ENCODE results near the gene MAPK14.

Gene MAPK14

DNA sequence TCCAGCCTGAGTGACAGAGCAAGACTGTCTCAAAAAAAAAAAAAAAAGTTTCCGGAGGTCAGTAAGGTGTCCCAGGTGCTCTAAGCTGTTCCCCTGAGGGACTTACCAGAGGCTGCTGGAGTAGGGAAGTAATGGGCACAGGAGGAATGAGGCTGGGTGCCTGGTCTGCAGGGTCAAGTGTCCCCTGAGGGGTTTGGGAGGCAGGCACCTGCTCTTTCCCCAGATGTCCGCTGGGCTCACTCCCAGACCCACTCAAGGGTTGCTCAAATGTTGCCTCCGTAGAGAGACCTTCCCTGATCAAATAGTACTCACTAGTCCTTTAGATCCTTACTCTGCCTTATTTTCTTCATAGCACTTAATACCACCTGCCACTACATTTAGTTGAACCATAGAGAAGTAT is 97.3 kb downstream of the MAPK14 start:
- H3K4me3 ChIP-seq (replicated peaks; ENCODE audit: low read depth, low read length) = no peak overlapping the region
- TF ChIP-seq, protein P1, sequence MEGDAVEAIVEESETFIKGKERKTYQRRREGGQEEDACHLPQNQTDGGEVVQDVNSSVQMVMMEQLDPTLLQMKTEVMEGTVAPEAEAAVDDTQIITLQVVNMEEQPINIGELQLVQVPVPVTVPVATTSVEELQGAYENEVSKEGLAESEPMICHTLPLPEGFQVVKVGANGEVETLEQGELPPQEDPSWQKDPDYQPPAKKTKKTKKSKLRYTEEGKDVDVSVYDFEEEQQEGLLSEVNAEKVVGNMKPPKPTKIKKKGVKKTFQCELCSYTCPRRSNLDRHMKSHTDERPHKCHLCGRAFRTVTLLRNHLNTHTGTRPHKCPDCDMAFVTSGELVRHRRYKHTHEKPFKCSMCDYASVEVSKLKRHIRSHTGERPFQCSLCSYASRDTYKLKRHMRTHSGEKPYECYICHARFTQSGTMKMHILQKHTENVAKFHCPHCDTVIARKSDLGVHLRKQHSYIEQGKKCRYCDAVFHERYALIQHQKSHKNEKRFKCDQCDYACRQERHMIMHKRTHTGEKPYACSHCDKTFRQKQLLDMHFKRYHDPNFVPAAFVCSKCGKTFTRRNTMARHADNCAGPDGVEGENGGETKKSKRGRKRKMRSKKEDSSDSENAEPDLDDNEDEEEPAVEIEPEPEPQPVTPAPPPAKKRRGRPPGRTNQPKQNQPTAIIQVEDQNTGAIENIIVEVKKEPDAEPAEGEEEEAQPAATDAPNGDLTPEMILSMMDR (IDR thresholded peaks at IDR 0.05; ENCODE audit: low read length, missing control alignments) = no peak
- DNase-seq (ENCODE audit: low read depth) = no peak

DNA sequence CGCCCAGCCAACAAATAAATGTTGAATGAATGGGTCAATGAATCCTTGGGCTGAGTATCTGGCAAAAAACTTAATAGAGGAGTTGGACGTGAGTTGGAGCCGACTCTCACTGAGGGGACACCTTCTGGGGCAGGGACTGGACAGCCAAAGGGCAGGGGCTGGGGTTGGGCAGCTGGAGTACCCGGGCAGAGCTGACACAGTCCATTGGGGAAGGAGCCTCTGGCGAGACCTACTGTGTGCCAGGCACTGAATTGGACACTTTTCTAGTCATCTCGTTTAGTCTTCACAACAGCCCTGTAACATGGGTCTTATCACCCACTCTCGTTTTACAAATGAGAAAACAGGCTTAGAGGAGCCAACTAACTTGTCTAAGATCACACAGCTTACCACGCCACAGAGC is 98.0 kb downstream of the MAPK14 start:
- no peak for DNase-seq (ENCODE audit: low read depth)
- TF ChIP-seq, protein P1 (IDR thresholded peaks at IDR 0.05; ENCODE audit: low read length, missing control alignments) = no peak

DNA sequence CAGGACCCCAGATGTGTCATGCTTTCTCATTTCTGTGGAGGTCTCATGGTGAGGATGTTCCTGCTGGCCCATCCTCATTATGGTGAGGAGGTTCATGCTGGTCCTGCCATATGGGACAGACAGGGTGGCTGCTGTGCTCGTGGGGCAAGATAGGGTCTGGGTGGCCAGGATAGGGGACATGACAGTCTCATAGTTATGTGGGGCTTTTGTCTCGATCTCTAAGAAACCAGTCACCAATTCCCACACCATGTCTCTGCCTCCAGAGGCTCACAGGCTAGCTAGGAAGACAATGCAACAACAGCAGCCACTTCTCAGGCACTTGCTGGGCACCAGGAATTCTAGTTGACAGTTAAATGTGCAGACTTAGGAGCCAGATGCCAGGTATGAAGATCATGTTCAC is 98.5 kb downstream of the MAPK14 start:
- TF ChIP-seq, protein P1 (IDR thresholded peaks at IDR 0.05; ENCODE audit: low read length, missing control alignments) = no peak
- no peak for DNase-seq (ENCODE audit: low read depth)
- H3K4me3 ChIP-seq (replicated peaks; ENCODE audit: low read depth, low read length) = no peak overlapping the region

More for the DNA sequence above, 98.0 kb downstream of the MAPK14 start:
- no peak overlapping the region for H3K4me3 ChIP-seq (replicated peaks; ENCODE audit: low read depth, low read length)

DNA sequence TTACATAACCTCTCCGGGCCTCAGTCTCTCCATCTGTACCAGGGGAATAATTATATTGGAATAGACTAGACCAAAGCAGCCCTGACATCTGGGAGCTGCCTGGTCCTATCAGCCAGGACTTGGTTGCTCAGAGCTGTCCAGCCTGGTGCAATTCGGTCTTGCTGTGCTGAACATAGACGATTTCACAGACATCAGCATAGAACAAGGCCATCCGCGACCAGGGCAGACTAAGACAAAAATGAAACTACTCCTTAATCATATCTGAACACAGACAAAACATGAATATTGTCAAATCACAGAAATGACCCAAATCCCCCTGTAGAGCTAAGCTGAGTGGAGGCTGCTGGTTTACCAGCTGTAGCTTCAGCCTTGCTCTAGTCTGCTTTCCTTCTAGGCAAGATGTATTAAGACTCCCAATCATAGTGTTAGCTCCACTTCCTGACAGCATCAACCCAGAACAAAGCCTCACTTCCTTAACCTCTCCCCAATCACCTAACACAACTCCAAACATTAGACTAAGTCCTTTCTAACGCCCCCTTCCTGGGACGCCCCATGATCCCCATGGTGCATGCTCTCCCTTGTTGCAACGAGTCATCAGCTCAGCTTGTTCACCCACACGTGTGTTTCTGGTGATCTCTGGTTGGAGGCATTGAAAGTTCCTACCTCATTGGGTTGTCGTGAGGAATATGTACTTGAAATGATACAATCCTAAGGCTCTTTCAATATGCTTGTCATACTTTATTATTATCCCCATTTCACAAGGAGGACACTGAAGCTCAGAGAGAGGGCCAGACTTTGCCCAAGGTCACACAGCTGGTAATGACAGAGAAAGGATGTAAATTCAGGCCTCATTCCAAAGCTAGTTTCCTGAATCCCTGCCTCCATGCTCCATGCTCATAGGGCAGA is 99.2 kb downstream of the MAPK14 start:
- peak; percentile 54 for DNase-seq (ENCODE audit: low read depth)
- no peak overlapping the region for H3K4me3 ChIP-seq (replicated peaks; ENCODE audit: low read depth, low read length)
- TF ChIP-seq, protein P1 (IDR thresholded peaks at IDR 0.05; ENCODE audit: low read length, missing control alignments) = no peak

DNA sequence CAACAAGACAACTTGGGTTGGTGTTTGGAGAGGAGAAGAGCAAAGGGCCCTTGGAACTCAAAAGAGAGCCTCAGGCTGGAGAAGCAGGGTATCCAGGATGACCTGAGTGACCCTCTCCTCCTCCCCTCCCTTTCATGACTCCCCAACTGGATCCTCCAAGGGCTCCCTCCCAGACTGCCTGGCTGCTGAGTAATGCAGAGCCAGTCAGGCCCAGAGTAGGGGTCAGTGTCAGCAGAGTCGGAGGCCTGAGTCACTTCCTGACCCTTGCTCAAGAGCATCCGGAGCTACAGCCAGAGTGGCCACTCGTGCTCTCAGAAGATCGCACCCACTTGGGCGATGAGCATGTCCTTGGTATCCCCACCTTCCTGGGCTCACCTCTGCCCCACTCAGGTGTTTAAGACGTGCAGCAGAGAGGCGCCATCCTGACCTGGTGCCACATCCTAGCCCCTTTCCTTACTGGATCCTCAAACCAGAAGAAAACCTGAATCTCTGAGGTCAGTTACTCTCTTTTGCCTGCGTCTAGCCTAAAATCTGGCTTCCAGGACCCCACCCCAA is 99.9 kb downstream of the MAPK14 start:
- TF ChIP-seq, protein P1 (IDR thresholded peaks at IDR 0.05; ENCODE audit: low read length, missing control alignments) = no peak
- peak; percentile 89 for DNase-seq (ENCODE audit: low read depth)
- H3K4me3 ChIP-seq (replicated peaks; ENCODE audit: low read depth, low read length) = no peak overlapping the region

DNA sequence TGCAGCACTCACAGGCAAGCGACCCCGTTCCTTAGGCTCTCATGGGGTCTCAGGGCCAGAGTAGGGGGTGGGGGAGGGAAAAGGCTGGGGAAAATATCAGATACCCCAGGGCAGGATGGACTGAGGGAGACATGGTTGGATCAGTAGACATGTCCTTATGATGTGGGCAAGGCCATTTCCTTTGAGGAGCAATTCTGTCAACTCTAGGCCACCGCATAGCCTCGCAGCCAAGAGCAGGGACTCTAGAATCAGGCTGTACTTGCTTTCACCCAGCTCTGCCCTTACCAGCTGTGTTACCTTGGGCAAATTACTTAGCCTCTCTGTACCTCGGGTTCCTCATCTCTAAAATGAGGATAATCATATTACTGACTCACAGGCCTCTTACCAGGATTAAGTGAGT is 100.5 kb downstream of the MAPK14 start:
- DNase-seq (ENCODE audit: low read depth) = no peak
- H3K4me3 ChIP-seq (replicated peaks; ENCODE audit: low read depth, low read length) = no peak overlapping the region
- TF ChIP-seq, protein P1 (IDR thresholded peaks at IDR 0.05; ENCODE audit: low read length, missing control alignments) = no peak

Data from fibroblast of pulmonary artery (primary cell).